ENCODE measurements around the gene PADI6. TPM values are rescaled to one million over a fixed set of nuclear protein-coding genes. Genes with fewer than 3 reads are reported as not detected.

The PADI6 gene
- total RNA-seq, 2 experiments from 2014 or later: not detected

GRCh38 chr1:17441265-17441992 lies 69.4 kb downstream of the PADI6 start:
- no peaks in the 10 kb centered on the region for H3K9me3 Mint-ChIP-seq

GRCh38 chr1:17441993-17442357 lies 70.0 kb downstream of the PADI6 start:
- intact Hi-C loops (cut with DNase I, micrococcal nuclease): no loop called here
- H3K4me1 Mint-ChIP-seq (ENCODE audit: low read depth): peaks cover 22% of the 10 kb centered on the region

More at GRCh38 chr1:17441265-17441992, 69.4 kb downstream of the PADI6 start:
- Mint-ChIP-seq H3K4me1 (ENCODE audit: low read depth) (peaks cover 27% of the 10 kb centered on the region), H3K27me3 (no peaks in the 10 kb centered on the region), H3K27ac (peak overlapping the region; percentile 31), H3K36me3 (ENCODE audit: low read depth) (peaks cover 21% of the 10 kb centered on the region), H3K4me3 (peak overlapping the region; percentile 64)
- no peaks in the 10 kb centered on the region for H3K27me3 ChIP-seq (ENCODE audit: control insufficient read depth in 1 of 2, insufficient read depth in 2 of 2, low read length in 2 of 2)
- no peak overlapping the region for H3K27ac ChIP-seq (ENCODE audit: low read depth in 1 of 2, low read length in 2 of 2)
- ChIA-PET CTCF (no interaction called here), POLR2A (no interaction called here)
- intact Hi-C loops (cut with DNase I, micrococcal nuclease): no loop called here
- no peak overlapping the region for H3K4me3 ChIP-seq (ENCODE audit: low read length)
- no peak for TF ChIP-seq CTCF (IDR thresholded peaks at IDR 0.05)
- no peaks in the 10 kb centered on the region for H3K36me3 ChIP-seq (ENCODE audit: insufficient read depth, low read length)
- peaks cover 28% of the 10 kb centered on the region for H3K4me1 ChIP-seq (ENCODE audit: insufficient read depth, low read length)
- no peaks in the 10 kb centered on the region for H3K9me3 ChIP-seq (ENCODE audit: control insufficient read depth in 1 of 2, insufficient read depth in 1 of 2, low read length in 2 of 2)
- DNase-seq (no peak), ATAC-seq (ENCODE audit: poor library complexity) (no peak)

GRCh38 chr1:17442841-17443240 lies 70.8 kb downstream of the PADI6 start:
- Histone ChIP-seq H3K36me3 (ENCODE audit: insufficient read depth, low read length) (no peaks in the 10 kb centered on the region), H3K27me3 (ENCODE audit: control insufficient read depth in 1 of 2, insufficient read depth in 2 of 2, low read length in 2 of 2) (no peaks in the 10 kb centered on the region), H3K4me3 (ENCODE audit: low read length) (no peak overlapping the region), H3K9me3 (ENCODE audit: control insufficient read depth in 1 of 2, insufficient read depth in 1 of 2, low read length in 2 of 2) (no peaks in the 10 kb centered on the region), H3K27ac (ENCODE audit: low read depth in 1 of 2, low read length in 2 of 2) (no peak overlapping the region), H3K4me1 (ENCODE audit: insufficient read depth, low read length) (peaks cover 19% of the 10 kb centered on the region)
- no peak for ATAC-seq (ENCODE audit: poor library complexity)
- Mint-ChIP-seq H3K4me1 (ENCODE audit: low read depth) (peaks cover 19% of the 10 kb centered on the region), H3K4me3 (peak overlapping the region; percentile 58), H3K27ac (no peak overlapping the region), H3K9me3 (no peaks in the 10 kb centered on the region), H3K36me3 (ENCODE audit: low read depth) (peaks cover 15% of the 10 kb centered on the region), H3K27me3 (no peaks in the 10 kb centered on the region)
- intact Hi-C loops (cut with DNase I, micrococcal nuclease): no loop called here
- TF ChIP-seq CTCF (IDR thresholded peaks at IDR 0.05): no peak
- no peak for DNase-seq
- CTCF ChIA-PET: no interaction called here
- POLR2A ChIA-PET: no interaction called here

More at GRCh38 chr1:17441993-17442357, 70.0 kb downstream of the PADI6 start:
- POLR2A ChIA-PET: no interaction called here
- no peak overlapping the region for H3K4me3 ChIP-seq (ENCODE audit: low read length)
- TF ChIP-seq CTCF (IDR thresholded peaks at IDR 0.05): no peak
- H3K4me3 Mint-ChIP-seq: no peak overlapping the region
- H3K27me3 ChIP-seq (ENCODE audit: control insufficient read depth in 1 of 2, insufficient read depth in 2 of 2, low read length in 2 of 2): no peaks in the 10 kb centered on the region
- CTCF ChIA-PET: no interaction called here
- ATAC-seq (ENCODE audit: poor library complexity) (no peak), DNase-seq (no peak)
- H3K9me3 Mint-ChIP-seq: no peaks in the 10 kb centered on the region
- peak overlapping the region; percentile 31 for H3K27ac Mint-ChIP-seq
- H3K36me3 Mint-ChIP-seq (ENCODE audit: low read depth): peaks cover 17% of the 10 kb centered on the region
- no peaks in the 10 kb centered on the region for H3K27me3 Mint-ChIP-seq
- H3K9me3 ChIP-seq (ENCODE audit: control insufficient read depth in 1 of 2, insufficient read depth in 1 of 2, low read length in 2 of 2): no peaks in the 10 kb centered on the region
- H3K27ac ChIP-seq (ENCODE audit: low read depth in 1 of 2, low read length in 2 of 2): no peak overlapping the region
- H3K36me3 ChIP-seq (ENCODE audit: insufficient read depth, low read length): no peaks in the 10 kb centered on the region
- H3K4me1 ChIP-seq (ENCODE audit: insufficient read depth, low read length): peaks cover 23% of the 10 kb centered on the region
